NCI-H82 treated with DMSO at 0.1 percent for 48 hours (cell line): Measurements from ENCODE around the gene UBE2F.
"Not testable (repeated sequence)": the region's sequence is repeated elsewhere in the genome, so short reads cannot be mapped to it uniquely, and the experiment has no call there.

Experiments used
- DNase-seq: peaks from one replicate; lab custom pipeline; 2025; ENCODE audit not compliant: unreplicated experiment; lab: John Stamatoyannopoulos, UW

The UBE2F gene

DNA sequence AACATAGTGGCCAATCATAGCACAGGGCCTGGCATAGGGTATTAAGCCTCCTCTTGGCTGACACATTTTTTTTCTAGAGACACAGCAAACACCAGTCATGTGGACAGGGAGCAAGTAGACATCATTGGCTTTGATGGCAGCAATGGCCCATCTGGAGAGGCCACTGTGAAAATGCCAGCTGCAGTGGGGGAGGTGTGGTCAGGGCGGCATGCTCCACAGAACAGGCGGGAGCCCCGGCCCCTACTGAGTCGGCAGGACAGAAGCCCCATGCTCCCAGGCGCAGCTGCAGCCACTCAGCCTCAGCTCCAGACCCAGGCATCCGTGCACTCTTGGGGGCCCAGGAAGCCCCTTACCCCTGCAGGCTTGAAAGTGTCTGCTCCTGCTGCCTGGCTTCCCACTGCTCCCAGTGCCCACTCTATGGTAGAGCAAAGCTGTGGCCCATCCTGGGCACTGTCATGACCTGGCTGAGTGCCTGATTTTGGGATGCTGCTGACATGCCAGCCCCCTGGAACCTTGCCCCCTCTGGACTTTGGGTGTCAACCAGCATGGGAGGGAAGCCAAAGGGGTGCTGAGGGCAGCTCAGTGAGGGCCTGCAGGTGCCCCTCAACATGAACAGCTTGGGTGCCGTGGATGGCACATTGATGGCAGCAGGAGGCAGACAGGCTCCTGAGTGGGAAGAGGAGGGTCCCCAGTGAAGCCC, 23.3 kb upstream of the UBE2F start:
- no peak for DNase-seq

DNA sequence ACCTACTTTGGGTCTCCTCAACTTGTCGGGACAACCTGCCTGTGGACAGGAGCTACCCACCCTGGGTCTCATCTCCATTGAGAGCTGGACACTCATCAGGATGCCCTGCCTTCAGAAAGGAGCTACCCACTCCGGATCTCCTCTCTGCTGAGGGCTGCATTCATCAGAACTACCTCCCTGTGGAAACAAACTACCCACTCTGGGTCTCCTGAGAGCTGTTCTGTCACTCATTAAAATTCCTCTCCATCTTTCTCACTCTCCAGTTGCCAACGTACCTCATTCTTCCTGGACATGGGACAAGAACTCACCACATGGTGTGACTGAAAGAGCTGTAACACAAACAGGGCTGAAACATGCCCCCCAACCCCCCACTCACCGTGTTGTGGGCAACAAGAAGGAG, 22.5 kb upstream of the UBE2F start:
- no peak for DNase-seq

DNA sequence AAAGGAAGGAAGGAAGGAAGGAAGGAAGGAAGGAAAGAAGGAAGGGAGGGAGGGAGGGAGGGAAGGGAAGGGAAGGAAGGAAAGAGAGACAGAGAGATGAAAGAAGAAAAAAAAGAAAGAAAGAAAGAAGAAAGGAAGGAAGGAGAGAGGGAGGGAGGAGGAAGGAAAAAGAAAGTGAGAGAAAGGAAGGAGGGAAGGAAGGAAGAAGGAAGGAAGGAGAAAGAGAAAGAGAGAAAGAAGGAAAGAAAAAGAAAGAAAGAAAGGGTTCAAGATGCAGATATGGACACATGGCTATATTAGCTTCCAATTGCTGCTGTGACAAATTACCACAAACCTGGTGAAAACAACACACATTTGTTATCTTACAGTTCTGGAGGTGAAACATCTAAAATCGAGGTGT, 20.4 kb upstream of the UBE2F start:
- no peak for DNase-seq

DNA sequence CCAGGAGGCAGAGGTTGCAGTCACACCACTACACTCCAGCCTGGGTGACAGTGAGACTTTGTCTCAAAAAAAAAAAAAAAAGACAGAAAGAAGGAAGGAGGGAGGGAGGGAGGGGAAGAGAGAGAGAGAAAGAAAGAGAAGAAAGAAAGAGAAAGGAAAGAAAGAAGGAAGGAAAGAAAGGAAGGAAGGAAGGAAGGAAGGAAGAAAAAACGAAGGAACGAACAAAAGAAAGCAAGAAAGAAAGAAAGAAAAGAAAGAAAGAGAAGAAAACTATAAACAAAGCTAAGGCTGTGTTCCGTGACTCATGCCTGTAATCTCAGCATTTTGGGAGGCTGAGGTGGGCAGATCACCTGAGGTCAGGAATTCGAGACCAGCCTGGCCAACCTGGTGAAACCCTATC, 15.5 kb upstream of the UBE2F start:
- not testable (repeated sequence) for DNase-seq

DNA sequence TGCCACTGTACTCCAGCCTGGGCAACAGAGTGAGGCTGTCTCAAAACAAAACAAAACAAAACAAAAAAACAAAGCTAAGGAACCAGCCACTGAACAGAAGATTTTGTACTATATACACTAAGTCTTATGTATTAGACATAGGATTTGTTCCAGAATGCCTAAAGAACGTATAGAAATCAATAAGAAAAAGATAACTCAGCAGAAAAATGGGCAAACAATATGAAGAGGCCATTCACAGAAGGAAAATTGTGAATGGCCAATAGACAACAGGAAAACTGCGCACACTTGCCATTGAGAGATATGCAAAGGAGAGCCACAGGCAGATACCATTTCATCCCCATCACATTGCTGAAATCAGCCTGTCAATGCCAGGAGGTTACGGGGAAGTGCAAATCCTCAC, 14.9 kb upstream of the UBE2F start:
- no peak for DNase-seq

DNA sequence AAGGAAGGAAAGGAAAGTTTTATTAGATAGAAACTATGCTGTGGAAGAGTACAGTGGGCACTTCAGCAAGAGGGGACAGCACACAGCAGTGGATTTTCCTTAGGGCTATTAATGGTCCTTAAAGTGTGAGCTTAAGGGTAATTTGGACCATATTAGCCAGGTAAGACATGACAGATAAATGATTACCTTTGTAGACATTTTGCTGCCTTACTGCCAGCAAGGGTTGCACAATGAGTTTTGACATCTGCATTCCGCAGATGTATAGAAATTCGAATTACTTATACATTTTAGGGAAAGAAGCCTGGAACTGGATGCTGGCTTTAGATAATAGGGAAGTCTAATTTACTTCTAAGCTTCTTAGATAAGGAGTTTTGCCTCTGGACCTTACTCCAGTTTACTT, 14.0 kb upstream of the UBE2F start:
- no peak for DNase-seq

DNA sequence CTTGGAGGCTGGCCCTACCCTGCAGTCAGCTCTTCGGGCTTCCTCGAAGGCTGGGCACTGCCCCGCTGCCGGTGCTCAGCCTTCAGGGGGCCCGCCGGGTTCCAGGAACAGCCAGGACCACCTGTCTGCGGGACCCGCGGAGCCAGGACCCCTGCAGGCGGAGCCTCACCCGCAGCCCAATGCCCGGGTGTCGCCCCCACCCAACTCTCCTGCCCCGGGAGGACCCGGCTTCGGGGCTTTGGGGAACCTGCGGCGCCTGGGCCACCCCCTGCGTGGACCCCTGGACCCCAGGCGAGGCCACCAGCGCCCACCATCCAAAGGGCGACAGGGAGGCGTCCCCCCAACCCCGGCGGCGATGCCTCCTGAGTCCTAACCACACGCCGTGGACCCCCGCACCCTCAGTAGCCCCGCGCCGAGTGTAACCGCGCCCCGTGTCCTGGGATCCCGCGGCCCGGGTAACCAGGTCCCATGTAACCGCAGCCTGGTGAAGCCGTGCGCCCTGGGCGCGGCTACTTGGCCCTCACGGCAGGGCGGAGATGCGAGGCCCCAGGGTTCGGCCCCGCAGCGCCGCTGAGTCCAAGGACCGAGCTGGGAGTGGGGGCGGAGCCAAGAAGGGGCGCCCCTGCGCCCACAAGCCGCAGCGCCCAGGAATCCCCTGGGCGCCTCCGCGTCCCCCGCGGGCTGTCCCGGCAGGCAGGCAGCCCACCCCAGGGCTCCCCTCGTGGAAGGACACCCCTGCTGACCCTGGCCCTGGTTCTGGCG, 11.0 kb upstream of the UBE2F start:
- no peak for DNase-seq

DNA sequence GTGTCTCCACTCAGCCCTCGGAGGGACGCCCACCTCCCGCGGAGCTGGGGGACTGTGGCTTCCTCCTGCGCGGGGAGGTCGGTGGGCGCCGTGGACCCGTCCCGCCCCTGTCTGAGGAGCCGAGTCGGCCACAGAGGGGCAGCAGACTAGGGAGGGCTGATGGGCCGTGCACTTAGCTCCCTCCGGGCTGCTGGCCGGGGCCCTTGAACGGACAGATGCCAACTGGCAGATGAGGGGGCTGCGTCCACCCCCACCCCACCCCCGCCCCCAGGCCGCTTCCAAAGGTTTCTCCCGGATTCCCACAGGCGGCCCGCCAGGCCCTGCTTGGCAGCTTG, 10.4 kb upstream of the UBE2F start:
- no peak for DNase-seq

DNA sequence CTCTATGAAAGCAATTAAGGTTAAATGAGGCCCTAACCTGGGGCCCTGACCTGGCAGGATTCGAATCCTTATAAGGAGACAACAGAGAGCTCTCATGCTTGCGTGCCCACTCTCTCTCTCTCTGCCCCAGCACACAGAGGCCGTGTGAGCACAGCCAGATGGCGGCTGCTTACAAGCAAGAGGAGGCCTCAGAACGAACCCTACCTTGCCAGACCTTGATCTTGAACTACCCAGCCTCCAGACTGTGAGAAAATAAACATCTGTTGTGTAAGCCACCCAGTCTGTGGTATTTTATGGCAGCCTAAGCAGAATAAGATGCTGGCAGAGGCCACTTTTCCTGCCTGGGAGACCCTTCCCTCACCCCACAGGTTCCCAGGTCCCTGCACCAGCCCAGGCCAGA, 5.2 kb upstream of the UBE2F start:
- DNase-seq = no peak

DNA sequence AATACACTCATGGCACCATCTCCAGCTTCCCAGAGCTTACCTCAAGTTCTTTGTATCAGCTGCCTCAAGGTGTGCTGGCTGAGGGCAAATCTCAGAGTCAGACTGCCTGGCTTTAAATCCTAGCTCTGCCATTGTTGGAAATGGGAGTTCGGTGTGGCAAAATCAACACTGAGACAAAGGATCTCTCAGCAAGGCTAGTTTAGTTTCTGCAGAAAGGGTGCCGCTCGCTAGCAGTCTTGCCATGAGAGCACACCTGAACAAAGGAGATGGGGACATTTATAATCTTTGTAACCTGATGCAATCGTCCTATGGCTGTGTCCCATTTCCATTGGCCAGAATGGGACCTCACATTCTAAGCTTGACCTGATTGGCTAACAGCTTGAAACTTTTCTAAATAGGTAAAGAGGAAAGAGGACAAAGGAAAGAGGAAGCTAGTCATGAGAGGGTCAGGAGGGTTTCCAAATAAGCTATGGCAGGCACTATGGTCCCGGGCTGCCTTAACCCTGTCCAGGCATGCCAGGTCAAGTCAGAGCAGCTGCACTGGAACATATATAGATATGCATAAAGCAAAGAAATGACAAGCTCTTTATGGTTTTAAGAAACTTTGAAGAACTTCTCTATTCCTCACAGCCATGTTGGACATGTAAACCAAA, 4.3 kb upstream of the UBE2F start:
- DNase-seq = no peak

DNA sequence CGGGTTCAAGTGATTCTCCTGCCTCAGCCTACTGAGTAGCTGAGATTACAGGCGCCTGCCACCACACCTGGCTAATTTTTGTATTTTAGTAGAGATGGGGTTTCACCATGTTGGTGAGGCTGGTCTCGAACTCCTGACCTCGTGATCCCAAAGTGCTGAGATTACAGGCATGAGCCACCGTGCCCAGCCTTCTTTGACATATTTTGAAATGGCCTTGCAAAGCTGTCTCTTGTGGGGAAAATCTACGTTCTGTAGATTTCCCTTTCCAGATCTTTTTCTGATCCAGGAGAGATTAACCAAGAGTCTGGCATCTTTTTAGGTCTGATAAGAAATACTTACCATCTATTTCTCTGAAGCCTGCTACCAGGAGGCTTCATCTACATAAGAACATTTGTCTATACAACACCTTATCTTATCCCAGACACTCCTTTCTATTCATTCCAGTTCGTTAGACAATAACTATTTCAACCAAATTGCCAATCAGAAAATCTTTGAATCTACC, 3.3 kb upstream of the UBE2F start:
- DNase-seq = not testable (repeated sequence)

DNA sequence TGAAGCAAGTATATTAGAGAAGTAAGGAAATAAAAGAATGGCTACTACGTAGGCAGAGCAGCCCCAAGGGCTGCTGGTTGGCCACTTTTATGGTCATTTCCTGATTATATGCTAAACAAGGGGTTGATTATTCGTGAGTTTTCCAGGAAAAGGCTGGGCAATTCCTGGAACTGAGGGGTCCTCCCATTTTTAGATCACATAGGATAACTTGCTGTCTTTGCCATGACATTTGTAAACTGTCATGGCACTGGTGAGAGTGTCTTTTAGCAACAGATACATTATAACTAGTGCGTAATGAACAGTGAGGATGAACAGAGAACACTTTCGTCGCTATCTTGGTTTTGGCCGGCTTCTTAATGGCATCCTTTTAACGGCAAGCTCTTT, 2.6 kb upstream of the UBE2F start:
- no peak for DNase-seq

DNA sequence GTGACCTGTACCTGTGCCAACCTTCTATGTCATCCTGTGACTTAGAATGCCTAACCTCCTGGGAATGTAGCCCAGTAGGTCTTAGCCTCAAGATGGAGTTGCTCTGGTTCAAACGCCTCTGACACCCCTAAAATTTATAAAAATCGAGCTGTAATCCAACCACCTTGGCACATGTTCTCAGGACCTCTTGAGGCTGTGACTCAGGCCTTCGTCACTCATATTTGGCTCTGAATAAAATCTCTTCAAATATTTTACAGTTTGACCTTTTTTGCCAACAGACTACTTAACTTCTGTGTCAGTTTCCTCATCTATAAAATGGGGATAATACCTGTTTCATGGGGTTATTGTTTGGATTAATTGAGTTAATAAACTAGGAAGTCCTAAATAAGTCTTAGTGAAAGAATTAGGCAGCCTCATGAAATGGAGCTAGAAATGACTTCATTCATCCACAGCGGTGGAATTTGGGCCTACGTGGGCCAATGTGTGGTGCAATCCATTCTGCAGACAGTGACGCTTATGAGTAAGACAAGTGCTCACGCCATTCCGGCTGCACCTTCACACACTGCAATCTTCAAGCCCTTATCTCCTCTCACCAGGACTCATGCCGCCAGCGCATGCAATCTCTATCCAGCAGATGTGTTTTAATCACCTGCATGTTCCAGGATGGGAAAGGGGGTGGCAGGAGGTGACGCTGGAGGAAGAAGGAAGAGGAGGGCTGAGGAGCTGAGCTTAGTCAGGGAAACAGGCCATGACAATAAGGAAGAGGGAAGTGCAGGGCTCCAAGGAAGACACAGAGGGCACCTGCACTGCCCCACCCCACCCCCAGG, 2.0 kb upstream of the UBE2F start:
- no peak for DNase-seq

DNA sequence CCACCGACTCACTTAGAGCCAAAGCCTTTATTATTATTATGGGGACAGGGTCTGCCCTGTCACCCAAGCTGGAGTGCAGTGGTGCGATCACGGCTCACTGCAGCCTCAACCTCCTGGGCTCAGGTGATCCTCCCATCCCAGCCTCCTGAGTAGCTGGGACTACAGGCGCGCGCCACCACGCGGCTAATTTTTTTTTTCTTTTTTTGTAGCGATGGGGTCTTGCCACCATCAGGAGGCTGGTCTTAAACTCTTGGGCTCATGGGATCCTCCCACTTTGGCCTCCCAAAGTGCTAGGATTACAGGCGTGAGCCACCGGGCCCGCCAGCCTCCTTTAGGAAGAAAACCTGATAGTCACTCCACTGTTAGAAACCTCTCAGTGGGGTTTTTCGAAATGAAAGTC, 970 bp upstream of the UBE2F start:
- not testable (repeated sequence) for DNase-seq

DNA sequence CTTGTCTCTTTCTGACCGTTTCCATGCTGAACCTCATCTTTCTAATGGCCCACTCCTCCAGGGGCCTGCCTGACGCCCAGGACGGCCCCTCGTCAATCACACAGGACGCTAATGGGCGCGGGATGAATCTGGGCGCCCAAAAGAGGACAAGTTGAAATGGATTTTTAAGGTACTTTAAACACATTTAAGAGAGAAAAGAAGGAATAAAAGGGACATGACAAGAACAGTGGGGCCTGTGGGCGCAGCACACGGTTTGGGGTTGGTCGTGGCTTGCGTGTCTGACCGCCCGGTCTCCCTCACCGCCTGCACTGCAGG, 607 bp upstream of the UBE2F start:
- DNase-seq = no peak

DNA sequence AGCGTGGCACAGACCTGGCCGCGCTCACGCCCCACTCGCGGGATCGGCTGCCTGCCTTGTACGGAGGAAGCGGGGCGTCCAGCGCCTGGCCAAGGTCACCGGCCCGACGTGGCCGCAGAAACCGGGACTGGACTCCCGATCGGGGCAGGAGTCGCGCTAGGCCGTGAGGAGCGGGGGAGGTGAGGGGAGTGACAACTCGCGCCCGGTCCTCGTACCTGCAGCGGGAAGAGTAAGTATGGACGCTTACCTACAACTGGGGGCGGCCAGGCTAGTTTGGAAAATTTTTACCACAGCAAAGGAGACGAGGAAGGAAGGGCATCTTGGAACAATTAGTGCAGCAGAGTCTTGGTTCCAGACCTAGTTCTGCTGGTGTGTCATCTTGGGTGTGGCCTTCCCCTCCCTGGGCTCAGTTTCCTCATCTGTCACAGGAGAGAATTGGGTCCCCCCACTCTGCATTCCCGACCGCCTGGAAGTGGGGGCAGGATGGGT, 693 bp downstream of the UBE2F start:
- no peak for DNase-seq

DNA sequence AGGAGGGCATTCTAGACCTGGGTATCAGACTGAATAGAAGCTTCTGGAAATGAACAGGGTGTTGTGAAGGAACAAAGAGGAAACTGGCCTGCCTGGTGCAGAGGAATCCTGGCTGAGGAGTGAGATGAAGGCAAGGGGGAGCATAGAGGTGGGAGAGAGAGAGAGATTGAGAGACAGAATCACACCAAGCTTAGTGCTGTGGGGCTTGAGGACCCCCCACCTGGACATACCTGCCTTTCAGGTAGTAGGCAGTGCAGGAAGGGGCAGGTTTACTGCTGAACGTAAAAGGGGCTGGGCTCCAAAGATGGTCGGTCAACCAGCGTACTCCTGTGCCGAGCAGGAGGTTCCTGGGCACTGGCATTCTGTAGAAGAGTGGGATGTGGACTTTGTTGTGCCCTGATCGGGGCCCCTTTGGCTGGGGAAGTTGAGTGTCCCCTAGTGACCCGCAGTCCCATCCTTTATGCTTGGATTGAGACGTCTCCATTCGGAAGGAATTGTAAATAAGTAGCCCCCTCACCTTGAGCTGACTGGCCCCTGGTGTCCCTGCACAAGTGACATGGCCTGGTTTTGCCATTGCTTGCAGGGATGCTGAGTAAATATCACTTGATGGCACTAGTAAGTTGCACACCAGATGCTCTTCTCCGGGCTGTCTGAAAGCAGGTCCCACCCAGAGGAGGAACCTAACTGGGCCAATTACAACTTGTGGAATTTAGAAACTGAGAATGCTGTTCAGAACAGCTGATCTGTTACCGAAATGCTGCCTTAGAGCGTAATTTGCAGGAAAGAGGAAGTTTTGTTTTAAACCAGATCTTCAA, 1.4 kb downstream of the UBE2F start:
- no peak for DNase-seq

DNA sequence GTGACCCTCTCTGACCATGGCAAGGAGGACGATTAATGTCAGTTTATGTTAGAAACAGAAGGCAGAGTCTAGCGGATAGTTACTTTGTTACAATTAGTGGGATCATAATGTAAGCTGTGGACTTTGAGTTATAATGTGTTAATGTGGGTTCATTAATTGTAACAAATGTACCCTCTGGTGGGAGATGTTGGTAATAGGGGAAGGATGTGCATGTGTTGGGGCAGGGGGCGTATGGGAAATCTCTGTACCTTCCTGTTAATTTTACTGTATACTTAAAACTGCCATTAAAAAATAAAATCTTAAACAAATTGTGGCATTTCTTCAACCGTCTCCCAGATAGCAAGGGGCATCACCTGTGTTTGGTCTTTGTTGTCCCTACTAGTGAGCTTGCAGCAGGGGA, 4.8 kb downstream of the UBE2F start:
- DNase-seq = no peak

DNA sequence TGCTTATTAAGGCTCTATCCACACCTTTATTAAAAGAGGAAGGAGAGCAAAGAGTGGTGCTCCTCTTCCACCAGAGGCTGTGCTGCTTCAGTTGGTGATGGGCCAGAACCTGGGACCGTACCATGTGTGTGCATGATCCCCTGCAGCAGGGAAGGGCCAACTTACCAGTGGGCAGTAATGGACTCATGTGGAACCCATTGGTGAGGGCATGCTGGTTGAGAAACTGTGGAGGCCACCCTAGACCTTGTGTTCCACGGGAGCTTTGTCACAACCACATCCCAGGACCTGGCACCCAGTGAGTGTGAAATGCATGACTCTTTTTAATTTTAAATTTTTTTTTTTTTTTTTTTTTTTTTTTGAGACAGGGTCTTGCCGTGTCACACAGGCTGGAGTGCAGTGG, 5.4 kb downstream of the UBE2F start:
- no peak for DNase-seq

DNA sequence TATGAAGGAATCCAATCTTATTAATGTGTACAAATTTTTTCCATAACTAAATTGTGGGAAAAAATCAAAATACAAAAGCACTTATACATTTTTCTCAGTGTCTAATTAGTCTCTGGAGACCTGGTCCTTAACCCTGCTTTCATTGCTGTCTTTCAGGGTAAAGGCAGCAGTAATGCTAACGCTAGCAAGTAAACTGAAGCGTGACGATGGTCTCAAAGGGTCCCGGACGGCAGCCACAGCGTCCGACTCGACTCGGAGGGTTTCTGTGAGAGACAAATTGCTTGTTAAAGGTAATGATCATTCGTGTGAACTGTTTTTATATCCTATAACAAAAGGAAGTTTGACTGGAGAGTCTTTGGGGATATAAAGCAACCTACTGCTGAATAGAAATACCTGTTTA, 6.1 kb downstream of the UBE2F start:
- no peak for DNase-seq

DNA sequence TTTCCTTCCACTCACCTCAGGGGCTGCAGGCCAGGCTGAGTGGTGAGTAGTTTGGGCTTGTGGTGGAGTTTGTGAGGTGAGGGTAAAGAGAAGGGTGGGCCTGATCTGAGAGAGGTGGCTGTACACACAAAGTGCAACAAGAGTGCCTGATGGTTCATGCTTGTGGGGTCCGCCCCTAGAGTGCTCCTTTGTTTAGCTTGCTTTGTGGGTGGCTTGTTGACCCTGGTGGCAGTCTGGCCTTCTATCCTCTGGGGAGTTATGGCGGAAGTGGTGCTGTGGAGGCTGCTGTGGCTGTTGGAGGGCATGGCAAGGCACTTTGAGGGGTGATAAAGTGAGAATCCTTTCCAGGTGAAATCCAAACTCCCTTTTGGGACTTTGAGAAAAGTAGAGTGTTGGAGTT, 10.6 kb downstream of the UBE2F start:
- no peak for DNase-seq
